Panc1 (cell line): Measurements from ENCODE around the gene MAP2K3. TPM values are rescaled to one million over a fixed set of nuclear protein-coding genes. Genes with fewer than 3 reads are reported as not detected.

Experiments used
- ATAC-seq: fragments of 200-7000 bp; cut with Tn5 transposase; 2 replicates; pipeline ENCODE4 v1.9.1; 2020; ENCODE audit warnings: mild to moderate bottlenecking, moderate library complexity
- BruUV-seq: library from RNA; stranded (reverse); fragments of 400-500 nt; replicated peaks from 2 replicates; lab custom pipeline; 2021; lab: Mats Ljungman, UMichigan
- CTCF ChIA-PET: fragments of 300-600 bp; sonication (Branson Sonifier 250); formaldehyde crosslinking; loops from one replicate; lab custom pipeline; 2022; ENCODE audit warnings: antibody characterized with exemption; lab: Charles Lee
- POLR2A ChIA-PET: fragments of 300-600 bp; sonication (Branson Sonifier 250); formaldehyde crosslinking; loops from one replicate; lab custom pipeline; 2022; ENCODE audit warnings: antibody characterized with exemption; lab: Charles Lee
- DNase-seq: peaks from one replicate; pipeline ENCODE4 v3.0.0-alpha.2; 2010; ENCODE audit warnings: low read depth, low spot score
- H3K27ac ChIP-seq: 2 replicates; pipeline ENCODE4 v1.5.1; 2011; ENCODE audit warnings: mild to moderate bottlenecking, low read length, inconsistent platforms
- H3K27me3 ChIP-seq: fragments of 200-500 bp; sonication (Bioruptor generic); 2 replicates; pipeline ENCODE4 v1.6.0; 2014; ENCODE audit warnings: low read length, inconsistent platforms; ENCODE audit not compliant: control insufficient read depth, insufficient read depth
- H3K36me3 ChIP-seq: fragments of 200-500 bp; sonication (Bioruptor generic); 2 replicates; pipeline ENCODE4 v1.5.1; 2014; ENCODE audit warnings: inconsistent platforms, mild to moderate bottlenecking, low read length, moderate library complexity; ENCODE audit not compliant: control insufficient read depth, insufficient read depth
- H3K4me1 ChIP-seq: 2 replicates; pipeline ENCODE4 v1.5.1; 2011; ENCODE audit warnings: inconsistent platforms, mild to moderate bottlenecking, low read length, moderate library complexity; ENCODE audit not compliant: control insufficient read depth, insufficient read depth
- H3K4me3 ChIP-seq, 2 experiments: 2 replicates each; pipeline ENCODE4 v1.5.1; 2011 to 2012; ENCODE audit warnings: low read depth in 2 of 2, low read length in 2 of 2, mild to moderate bottlenecking in 2 of 2, inconsistent platforms in 1 of 2, moderate library complexity in 1 of 2
- H3K9me3 ChIP-seq: fragments of 200-500 bp; sonication (Bioruptor generic); 2 replicates; pipeline ENCODE4 v1.5.1; 2014; ENCODE audit warnings: low read depth, mild to moderate bottlenecking, inconsistent platforms, low read length, moderate library complexity; ENCODE audit not compliant: control insufficient read depth, insufficient read depth
- POLR2AphosphoS5 ChIP-seq: IDR thresholded peaks from 2 replicates; pipeline ENCODE4 v1.6.1; 2012; ENCODE audit warnings: mild to moderate bottlenecking, low read depth, low read length, moderate library complexity
- SIN3A ChIP-seq: IDR thresholded peaks from 2 replicates; pipeline ENCODE4 v1.6.1; 2012; ENCODE audit warnings: low read depth, mild to moderate bottlenecking, low read length, moderate library complexity, borderline replicate concordance; ENCODE audit not compliant: insufficient read depth
- TCF7L2 ChIP-seq: IDR thresholded peaks from 2 replicates; pipeline ENCODE4 v1.6.1; 2011; ENCODE audit warnings: mild to moderate bottlenecking, low read depth, low read length, inconsistent platforms
- in situ Hi-C: cut with HindIII; loops from 2 replicates; pipeline ENCODE4 v1.10.0; 2016; ENCODE audit warnings: low sequenced_read_pairs, low pct_unique_long_range_greater_than_20kb
- intact Hi-C: fragments of 100-400 bp; cut with micrococcal nuclease; formaldehyde crosslinking; loops from one replicate; pipeline ENCODE4 v1.10.0; 2022; ENCODE audit not compliant: unreplicated experiment
- total RNA-seq: library from RNA; stranded (reverse); gene quantifications from one replicate; pipeline ENCODE4 v1.2.1, GENCODE V29; 2021; ENCODE audit not compliant: unreplicated experiment
- TF ChIP-seq, protein P1 (sequence below): fragments of 450-650 bp; IDR thresholded peaks from 2 replicates; pipeline ENCODE4 v1.5.1; 2017; ENCODE audit warnings: mild to moderate bottlenecking
- TF ChIP-seq, protein P2 (sequence below), 2 experiments: IDR thresholded peaks; 2 replicates each; pipeline ENCODE4 v1.6.1; 2011 to 2012; ENCODE audit warnings: low read depth in 2 of 2, control low read depth in 1 of 2, low read length in 1 of 2, mild to moderate bottlenecking in 1 of 2, moderate library complexity in 1 of 2; ENCODE audit not compliant: insufficient read depth in 1 of 2

MAP2K3 gene
- total RNA-seq, 1 experiment from 2014 or later: 44.4 TPM

DNA sequence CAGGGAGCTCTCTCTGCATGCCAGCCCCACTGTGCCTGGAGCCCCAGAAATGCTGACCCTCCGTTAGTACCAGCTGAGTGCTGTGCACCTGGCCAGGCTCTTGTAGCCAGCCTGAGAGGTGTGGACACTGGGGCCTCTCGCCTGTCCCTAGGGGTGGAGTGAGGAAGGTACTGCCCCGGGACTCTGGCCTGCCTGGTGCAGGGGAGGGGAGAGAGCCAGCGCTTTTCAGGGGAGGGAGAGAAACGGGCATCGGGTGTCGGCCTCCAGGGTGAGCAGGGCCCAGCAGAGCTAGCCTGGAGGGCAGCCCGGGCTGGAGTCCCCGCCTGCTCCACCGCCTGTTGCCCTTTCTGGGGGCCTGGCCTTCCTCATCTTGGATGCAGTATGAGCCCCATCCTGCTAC lies 13.1 kb downstream of the MAP2K3 start:
- H3K27ac ChIP-seq: no peak overlapping the region
- ATAC-seq (no peak), DNase-seq (no peak)
- ChIA-PET POLR2A (no interaction called here), CTCF (no interaction called here)
- H3K27me3 ChIP-seq: no peaks in the 10 kb centered on the region
- intact Hi-C loops: no loop called here
- BruUV-seq: no TSS peak
- H3K4me3 ChIP-seq: no peak overlapping the region
- in situ Hi-C loops: no loop called here
- TF ChIP-seq, protein P1, sequence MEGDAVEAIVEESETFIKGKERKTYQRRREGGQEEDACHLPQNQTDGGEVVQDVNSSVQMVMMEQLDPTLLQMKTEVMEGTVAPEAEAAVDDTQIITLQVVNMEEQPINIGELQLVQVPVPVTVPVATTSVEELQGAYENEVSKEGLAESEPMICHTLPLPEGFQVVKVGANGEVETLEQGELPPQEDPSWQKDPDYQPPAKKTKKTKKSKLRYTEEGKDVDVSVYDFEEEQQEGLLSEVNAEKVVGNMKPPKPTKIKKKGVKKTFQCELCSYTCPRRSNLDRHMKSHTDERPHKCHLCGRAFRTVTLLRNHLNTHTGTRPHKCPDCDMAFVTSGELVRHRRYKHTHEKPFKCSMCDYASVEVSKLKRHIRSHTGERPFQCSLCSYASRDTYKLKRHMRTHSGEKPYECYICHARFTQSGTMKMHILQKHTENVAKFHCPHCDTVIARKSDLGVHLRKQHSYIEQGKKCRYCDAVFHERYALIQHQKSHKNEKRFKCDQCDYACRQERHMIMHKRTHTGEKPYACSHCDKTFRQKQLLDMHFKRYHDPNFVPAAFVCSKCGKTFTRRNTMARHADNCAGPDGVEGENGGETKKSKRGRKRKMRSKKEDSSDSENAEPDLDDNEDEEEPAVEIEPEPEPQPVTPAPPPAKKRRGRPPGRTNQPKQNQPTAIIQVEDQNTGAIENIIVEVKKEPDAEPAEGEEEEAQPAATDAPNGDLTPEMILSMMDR: no peak
- TF ChIP-seq SIN3A: no peak
- no peak for TF ChIP-seq POLR2AphosphoS5
- TF ChIP-seq TCF7L2: no peak
- TF ChIP-seq, protein P2, sequence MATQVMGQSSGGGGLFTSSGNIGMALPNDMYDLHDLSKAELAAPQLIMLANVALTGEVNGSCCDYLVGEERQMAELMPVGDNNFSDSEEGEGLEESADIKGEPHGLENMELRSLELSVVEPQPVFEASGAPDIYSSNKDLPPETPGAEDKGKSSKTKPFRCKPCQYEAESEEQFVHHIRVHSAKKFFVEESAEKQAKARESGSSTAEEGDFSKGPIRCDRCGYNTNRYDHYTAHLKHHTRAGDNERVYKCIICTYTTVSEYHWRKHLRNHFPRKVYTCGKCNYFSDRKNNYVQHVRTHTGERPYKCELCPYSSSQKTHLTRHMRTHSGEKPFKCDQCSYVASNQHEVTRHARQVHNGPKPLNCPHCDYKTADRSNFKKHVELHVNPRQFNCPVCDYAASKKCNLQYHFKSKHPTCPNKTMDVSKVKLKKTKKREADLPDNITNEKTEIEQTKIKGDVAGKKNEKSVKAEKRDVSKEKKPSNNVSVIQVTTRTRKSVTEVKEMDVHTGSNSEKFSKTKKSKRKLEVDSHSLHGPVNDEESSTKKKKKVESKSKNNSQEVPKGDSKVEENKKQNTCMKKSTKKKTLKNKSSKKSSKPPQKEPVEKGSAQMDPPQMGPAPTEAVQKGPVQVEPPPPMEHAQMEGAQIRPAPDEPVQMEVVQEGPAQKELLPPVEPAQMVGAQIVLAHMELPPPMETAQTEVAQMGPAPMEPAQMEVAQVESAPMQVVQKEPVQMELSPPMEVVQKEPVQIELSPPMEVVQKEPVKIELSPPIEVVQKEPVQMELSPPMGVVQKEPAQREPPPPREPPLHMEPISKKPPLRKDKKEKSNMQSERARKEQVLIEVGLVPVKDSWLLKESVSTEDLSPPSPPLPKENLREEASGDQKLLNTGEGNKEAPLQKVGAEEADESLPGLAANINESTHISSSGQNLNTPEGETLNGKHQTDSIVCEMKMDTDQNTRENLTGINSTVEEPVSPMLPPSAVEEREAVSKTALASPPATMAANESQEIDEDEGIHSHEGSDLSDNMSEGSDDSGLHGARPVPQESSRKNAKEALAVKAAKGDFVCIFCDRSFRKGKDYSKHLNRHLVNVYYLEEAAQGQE (IDR thresholded peaks at IDR 0.05; ENCODE audit: insufficient read depth in 1 of 2, low read depth in 2 of 2, low read length in 1 of 2): no peak
- no peaks in the 10 kb centered on the region for H3K9me3 ChIP-seq
- no peaks in the 10 kb centered on the region for H3K36me3 ChIP-seq
- H3K4me1 ChIP-seq: peaks cover 6% of the 10 kb centered on the region; the same call in 1 of the 2 replicates

DNA sequence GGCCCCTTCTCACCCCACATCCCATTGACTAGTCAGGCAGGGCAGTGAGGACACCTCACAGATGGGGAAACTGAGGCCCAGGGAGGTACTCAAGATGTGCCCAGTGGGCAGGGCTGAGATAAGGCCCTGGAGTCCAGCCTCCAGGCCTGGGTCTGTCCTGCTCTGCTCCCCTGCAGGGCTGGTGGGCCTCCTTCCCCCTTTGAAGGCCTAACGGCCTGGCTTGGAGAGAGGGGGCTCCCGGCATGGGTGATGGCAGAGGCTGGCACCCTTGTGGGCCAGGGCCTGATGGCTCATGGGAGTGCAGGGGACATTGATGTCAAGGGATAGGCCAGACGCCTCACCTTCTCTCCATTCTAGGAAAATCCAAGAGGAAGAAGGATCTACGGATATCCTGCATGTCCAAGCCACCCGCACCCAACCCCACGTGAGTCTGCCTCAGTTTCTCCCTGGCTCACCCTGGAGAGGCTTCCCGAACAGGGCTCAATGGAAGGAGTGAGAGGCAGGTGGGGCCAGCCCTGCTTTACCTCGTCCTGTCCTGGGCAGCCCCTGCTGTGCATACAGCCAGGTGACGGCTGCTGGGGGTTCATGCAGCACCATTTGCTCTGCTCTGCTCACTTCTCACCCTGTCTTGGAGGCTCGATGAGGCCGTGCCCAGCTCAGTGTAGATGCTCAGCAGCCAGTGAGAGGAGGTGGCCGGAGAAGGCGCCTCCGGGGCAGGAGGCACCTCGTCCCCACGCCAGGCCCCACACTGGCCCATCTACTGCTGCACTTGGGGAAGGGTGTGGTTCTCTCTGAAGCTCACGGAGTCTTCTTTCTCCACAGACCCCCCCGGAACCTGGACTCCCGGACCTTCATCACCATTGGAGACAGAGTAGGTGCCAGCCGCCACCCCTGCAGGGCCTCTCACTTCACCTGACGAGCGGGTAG lies 13.8 kb downstream of the MAP2K3 start:
- DNase-seq (no peak), ATAC-seq (no peak)
- in situ Hi-C loops: no loop called here
- intact Hi-C loops: no loop called here
- Histone ChIP-seq H3K27me3 (no peaks in the 10 kb centered on the region), H3K9me3 (no peaks in the 10 kb centered on the region), H3K4me3 (no peak overlapping the region), H3K36me3 (no peaks in the 10 kb centered on the region), H3K27ac (no peak overlapping the region), H3K4me1 (peaks cover 6% of the 10 kb centered on the region; the same call in 1 of the 2 replicates)
- CTCF ChIA-PET: no interaction called here
- BruUV-seq: no TSS peak
- TF ChIP-seq SIN3A (no peak), POLR2AphosphoS5 (no peak), TCF7L2 (no peak)
- TF ChIP-seq, protein P1: no peak
- TF ChIP-seq, protein P2 (IDR thresholded peaks at IDR 0.05; ENCODE audit: insufficient read depth in 1 of 2, low read depth in 2 of 2, low read length in 1 of 2): no peak
- POLR2A ChIA-PET: interaction anchor here (0.6 kb wide), 1 partner anchor 166 kb away, joined by 8 read pairs; no protein-coding TSS in a partner anchor
